Mucosa of descending colon (tissue), 3 donors: ENCODE data around the gene PCED1B. TPM values are rescaled to one million over a fixed set of nuclear protein-coding genes. Genes with fewer than 3 reads are reported as not detected.

Experiments
- ATAC-seq: fragments of 200-7000 bp; cut with Tn5 transposase; one replicate; pipeline ENCODE4 v1.9.1; 2020; ENCODE audit warnings: mild to moderate bottlenecking, moderate library complexity
- DNase-seq, 3 donors: peaks; one replicate each; pipeline ENCODE4 v3.0.0-alpha.2; 2020
- H3K36me3 ChIP-seq: fragments of 200-600 bp; one replicate; pipeline ENCODE4 v1.8.0; 2021; ENCODE audit warnings: low read depth, mild to moderate bottlenecking
- H3K4me1 ChIP-seq: fragments of 200-600 bp; one replicate; pipeline ENCODE4 v1.8.0; 2021; ENCODE audit warnings: low read depth, mild to moderate bottlenecking
- H3K4me3 ChIP-seq: fragments of 200-600 bp; one replicate; pipeline ENCODE4 v1.8.0; 2021; ENCODE audit warnings: mild to moderate bottlenecking
- H3K9me3 ChIP-seq: fragments of 200-600 bp; one replicate; pipeline ENCODE4 v1.8.0; 2021; ENCODE audit warnings: mild to moderate bottlenecking
- CTCF ChIP-seq: fragments of 200-600 bp; IDR thresholded peaks from one replicate; pipeline ENCODE4 v1.8.0; 2022; ENCODE audit warnings: antibody characterized with exemption, mild to moderate bottlenecking
- intact Hi-C, 2 donors: fragments of 100-400 bp; cut with DNase I in 1 of 2; cut with micrococcal nuclease in 1 of 2; formaldehyde crosslinking; loops; one replicate each; pipeline versions ENCODE4 v1.11.0 to v1.11.1; 2022; cut with DNase I, micrococcal nuclease
- total RNA-seq, 3 donors: library from RNA; stranded (reverse); fragmentation: NEBNext Ultra II Directional in 2 of 3; extraction: Animal tissue kit (Norgen Biotek cat#: 25700) in 2 of 3; gene quantifications; one replicate each; pipeline versions ENCODE4 v1.2.1 to v1.2.4, GENCODE V29; 2021 to 2023
- donor health status: DM: no; HTN: no; CAD: no; lungs with moderate emphysema.
- donor health status: DM: no; HTN: no; CAD: no.
- donor health status: DM: no; HTN: yes; CAD: no.

PCED1B gene
- total RNA-seq, 3 donors from 2014 or later: 2.2 to 4.7 (median 2.9) TPM

DNA sequence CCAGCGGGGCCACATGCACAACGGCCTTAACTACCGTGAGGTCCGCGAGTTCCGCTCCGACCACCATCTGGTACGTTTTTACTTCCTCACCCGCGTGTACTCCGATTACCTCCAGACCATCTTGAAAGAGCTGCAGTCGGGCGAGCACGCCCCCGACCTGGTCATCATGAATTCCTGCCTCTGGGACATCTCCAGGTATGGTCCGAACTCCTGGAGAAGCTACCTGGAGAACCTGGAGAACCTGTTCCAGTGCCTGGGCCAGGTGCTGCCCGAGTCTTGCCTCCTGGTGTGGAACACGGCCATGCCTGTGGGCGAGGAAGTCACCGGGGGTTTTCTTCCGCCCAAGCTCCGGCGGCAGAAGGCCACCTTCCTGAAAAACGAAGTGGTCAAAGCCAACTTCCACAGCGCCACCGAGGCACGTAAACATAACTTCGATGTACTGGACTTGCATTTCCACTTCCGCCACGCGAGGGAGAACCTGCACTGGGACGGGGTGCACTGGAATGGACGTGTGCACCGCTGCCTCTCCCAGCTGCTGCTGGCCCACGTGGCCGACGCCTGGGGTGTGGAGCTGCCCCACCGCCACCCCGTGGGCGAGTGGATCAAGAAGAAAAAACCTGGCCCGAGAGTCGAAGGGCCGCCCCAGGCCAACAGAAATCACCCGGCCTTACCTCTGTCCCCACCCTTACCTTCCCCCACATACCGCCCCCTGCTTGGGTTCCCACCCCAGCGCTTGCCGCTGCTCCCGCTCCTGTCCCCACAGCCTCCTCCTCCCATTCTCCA, 156.0 kb downstream of the PCED1B start:
- ATAC-seq (no peak), DNase-seq (no peak)
- Histone ChIP-seq H3K4me1 (no peaks in the 10 kb centered on the region), H3K9me3 (no peaks in the 10 kb centered on the region), H3K36me3 (no peaks in the 10 kb centered on the region), H3K4me3 (no peak overlapping the region)
- intact Hi-C loops: no loop called here
- no peak for TF ChIP-seq CTCF

DNA sequence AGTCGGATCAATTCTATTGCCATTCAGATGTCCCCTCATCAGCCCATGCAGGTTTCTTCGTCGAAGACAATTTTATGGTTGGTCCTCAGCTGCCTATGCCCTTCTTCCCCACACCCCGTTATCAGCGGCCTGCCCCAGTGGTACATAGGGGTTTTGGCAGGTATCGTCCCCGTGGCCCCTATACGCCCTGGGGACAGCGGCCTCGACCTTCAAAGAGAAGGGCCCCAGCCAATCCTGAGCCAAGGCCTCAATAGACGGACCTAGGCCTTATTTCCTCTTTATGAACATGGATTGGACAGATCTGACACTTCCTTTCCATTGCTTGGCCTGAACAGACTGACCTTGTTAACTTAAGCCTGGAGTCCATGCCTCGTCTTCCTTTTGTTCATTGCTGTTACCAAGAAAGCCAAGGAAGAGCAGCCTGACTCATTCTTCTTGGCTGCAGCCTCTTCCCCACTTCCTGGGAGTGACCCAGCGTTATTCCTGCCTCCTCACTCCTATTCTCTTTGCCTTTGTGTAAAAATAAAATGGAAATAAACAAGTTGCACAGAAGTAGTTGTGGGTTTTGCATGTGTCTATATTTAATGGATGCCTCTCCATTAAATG, 156.8 kb downstream of the PCED1B start:
- H3K36me3 ChIP-seq: no peaks in the 10 kb centered on the region
- ATAC-seq (no peak), DNase-seq (no peak)
- H3K4me3 ChIP-seq: no peak overlapping the region
- no peak for TF ChIP-seq CTCF
- H3K4me1 ChIP-seq: no peaks in the 10 kb centered on the region
- H3K9me3 ChIP-seq: no peaks in the 10 kb centered on the region
- intact Hi-C loops: no loop called here

GRCh38 chr12:47237751-47238211, 158.4 kb downstream of the PCED1B start:
- Histone ChIP-seq H3K9me3 (no peaks in the 10 kb centered on the region), H3K36me3 (no peaks in the 10 kb centered on the region), H3K4me3 (no peak overlapping the region), H3K4me1 (no peaks in the 10 kb centered on the region)
- DNase-seq (no peak), ATAC-seq (no peak)
- no peak for TF ChIP-seq CTCF
- intact Hi-C loops: no loop called here

DNA sequence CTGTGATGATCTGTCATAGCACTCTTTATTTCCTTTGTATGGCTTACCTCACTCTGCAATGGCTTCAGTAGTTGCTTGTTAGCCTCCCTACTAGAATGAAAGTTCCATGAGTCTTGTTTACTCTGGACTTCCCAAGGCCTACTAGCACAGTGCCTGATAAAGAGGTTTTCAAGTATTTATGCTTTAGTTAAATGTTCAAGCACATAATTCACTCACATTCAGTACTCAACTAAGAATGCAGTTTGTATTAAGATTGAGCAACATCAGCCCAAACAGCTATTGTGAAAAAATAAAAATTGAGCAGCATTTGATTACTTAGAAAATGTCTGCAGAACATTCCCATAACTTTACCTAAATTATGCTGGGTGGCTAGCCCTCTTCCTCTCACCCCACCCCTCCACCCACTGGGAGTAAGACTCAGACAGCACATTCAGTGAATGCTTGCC, 159.3 kb downstream of the PCED1B start:
- intact Hi-C loops: no loop called here
- Histone ChIP-seq H3K4me1 (no peaks in the 10 kb centered on the region), H3K9me3 (no peaks in the 10 kb centered on the region), H3K4me3 (no peak overlapping the region), H3K36me3 (no peaks in the 10 kb centered on the region)
- DNase-seq (no peak), ATAC-seq (no peak)
- no peak for TF ChIP-seq CTCF

DNA sequence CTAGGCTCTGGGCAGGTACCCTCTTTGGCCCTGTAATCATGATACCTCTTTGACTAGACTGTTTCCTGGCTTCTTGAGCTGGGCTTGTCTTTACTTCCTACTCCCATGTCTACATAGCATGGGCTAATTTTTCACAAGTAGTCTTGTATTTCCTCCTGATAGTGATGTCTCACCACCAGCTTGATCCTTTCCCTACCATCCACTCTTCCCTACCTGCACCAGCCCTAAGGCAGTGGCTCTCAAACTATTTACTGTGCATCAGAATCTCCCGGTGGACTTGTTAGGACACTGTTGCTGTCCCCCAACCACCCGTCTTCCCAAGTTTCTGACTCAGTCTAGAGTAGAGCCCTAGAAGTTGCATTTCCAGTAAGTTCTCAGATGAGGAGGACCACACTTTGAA, 163.0 kb downstream of the PCED1B start:
- no peak for TF ChIP-seq CTCF
- DNase-seq: no peak
- no peaks in the 10 kb centered on the region for H3K4me1 ChIP-seq
- no peak for ATAC-seq
- no peak overlapping the region for H3K4me3 ChIP-seq
- H3K9me3 ChIP-seq: no peaks in the 10 kb centered on the region
- intact Hi-C loops: no loop called here
- no peaks in the 10 kb centered on the region for H3K36me3 ChIP-seq
